22Rv1 (cell line): ENCODE data around the gene AS3MT.

ENCODE experiments used
- ZFX ChIP-seq: fragments of 450-650 bp; IDR thresholded peaks from 2 replicates; pipeline ENCODE4 v1.6.1; 2017; ENCODE audit warnings: antibody characterized with exemption, borderline replicate concordance
- TF ChIP-seq, protein P1 (sequence below): fragments of 450-650 bp; IDR thresholded peaks from 2 replicates; pipeline ENCODE4 v1.5.1; 2017; ENCODE audit warnings: mild to moderate bottlenecking

DNA sequence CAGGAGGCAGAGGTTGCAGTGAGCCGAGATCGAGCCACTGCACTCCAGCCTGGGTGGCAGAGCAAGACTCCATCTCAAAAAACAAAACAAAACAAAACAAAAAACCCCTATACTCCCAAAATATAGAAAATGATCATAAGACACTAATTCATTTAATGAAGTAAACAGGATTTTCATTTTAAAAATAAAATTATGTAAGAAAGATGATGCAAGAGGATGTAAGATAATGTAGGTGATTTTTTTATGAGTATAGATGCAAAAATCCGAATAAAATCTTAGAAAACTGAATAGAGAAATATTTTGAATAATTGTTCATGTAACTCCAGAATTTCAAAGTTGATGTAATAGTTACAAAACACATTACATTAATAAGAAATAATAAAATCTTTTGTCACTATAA lies 3.6 kb upstream of the AS3MT start:
- TF ChIP-seq, protein P1, sequence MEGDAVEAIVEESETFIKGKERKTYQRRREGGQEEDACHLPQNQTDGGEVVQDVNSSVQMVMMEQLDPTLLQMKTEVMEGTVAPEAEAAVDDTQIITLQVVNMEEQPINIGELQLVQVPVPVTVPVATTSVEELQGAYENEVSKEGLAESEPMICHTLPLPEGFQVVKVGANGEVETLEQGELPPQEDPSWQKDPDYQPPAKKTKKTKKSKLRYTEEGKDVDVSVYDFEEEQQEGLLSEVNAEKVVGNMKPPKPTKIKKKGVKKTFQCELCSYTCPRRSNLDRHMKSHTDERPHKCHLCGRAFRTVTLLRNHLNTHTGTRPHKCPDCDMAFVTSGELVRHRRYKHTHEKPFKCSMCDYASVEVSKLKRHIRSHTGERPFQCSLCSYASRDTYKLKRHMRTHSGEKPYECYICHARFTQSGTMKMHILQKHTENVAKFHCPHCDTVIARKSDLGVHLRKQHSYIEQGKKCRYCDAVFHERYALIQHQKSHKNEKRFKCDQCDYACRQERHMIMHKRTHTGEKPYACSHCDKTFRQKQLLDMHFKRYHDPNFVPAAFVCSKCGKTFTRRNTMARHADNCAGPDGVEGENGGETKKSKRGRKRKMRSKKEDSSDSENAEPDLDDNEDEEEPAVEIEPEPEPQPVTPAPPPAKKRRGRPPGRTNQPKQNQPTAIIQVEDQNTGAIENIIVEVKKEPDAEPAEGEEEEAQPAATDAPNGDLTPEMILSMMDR, result no peak
- no peak for TF ChIP-seq ZFX
